Astrocyte (in vitro differentiated cells and primary cell): ENCODE data around the gene SPRY1.

Experiments
- CTCF ChIP-seq: IDR thresholded peaks from 2 replicates; pipeline ENCODE4 v1.5.1; 2011; ENCODE audit warnings: low read depth, mild to moderate bottlenecking, inconsistent platforms, low read length, moderate library complexity; ENCODE audit not compliant: insufficient read depth
- EZH2 ChIP-seq: IDR thresholded peaks from 2 replicates; pipeline ENCODE4 v1.6.1; 2012; ENCODE audit warnings: mild to moderate bottlenecking, low read length, inconsistent platforms; ENCODE audit not compliant: insufficient read depth

DNA sequence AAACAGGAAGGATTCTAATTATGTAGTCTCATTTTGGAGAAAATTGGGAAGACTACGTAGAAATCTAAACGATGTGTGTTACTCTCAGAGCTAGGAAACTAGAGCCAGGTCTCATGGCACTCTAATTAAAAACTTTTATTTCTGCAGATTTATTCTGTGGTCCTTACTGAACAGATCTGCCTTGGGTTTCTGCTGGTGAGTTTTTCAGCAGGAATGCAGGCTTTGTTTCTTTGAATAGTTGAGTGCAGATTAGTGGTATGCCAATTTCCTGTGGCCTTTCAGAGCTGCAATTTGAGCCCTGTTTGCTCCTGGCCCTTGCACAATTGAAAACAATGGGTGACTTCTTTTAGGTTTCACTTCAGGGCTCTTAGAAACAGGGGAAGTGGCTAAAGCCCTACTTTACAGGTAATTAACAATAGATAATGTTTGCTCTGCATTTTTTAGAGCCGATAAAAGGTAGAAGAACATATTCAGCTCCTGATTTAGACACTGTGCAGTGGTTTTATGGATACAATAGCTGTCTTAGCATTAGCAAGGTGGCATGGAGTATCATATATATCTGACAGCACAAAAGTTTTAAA lies 21.8 kb downstream of the SPRY1 start:
- no peak for TF ChIP-seq CTCF
- TF ChIP-seq EZH2: no peak
